GM23338 (cell line): ENCODE measurements around the gene MTRF1L. TPM values are rescaled to one million over a fixed set of nuclear protein-coding genes. Genes with fewer than 3 reads are reported as not detected.

ENCODE experiments used
- ATAC-seq: fragments of 200-7000 bp; cut with Tn5 transposase; 3 replicates; pipeline ENCODE4 v1.9.1; 2020
- DNase-seq: peaks from one replicate; pipeline ENCODE4 v3.0.0-alpha.2; 2015; ENCODE audit warnings: low spot score
- H2AFZ ChIP-seq: fragments of 200-600 bp; sonication (generic); 2 replicates; pipeline ENCODE4 v1.8.0; 2016; ENCODE audit warnings: antibody characterized with exemption, mild to moderate bottlenecking, moderate library complexity
- H3F3A ChIP-seq: fragments of 200-600 bp; sonication (generic); replicated peaks from 2 replicates; pipeline ENCODE4 v1.8.0; 2017; ENCODE audit warnings: antibody characterized with exemption, mixed run types, low read depth
- H3K27ac ChIP-seq: fragments of 200-600 bp; sonication (generic); 2 replicates; pipeline ENCODE4 v1.6.1; 2016; ENCODE audit warnings: low read depth
- H3K27me3 ChIP-seq: fragments of 200-600 bp; sonication (generic); 2 replicates; pipeline ENCODE4 v1.8.0; 2016; ENCODE audit warnings: mild to moderate bottlenecking, mixed run types, moderate library complexity; ENCODE audit not compliant: insufficient read depth
- H3K36me3 ChIP-seq: fragments of 200-600 bp; sonication (generic); 2 replicates; pipeline ENCODE4 v1.8.0; 2016; ENCODE audit warnings: mild to moderate bottlenecking; ENCODE audit not compliant: insufficient read depth
- H3K4me1 ChIP-seq: fragments of 200-600 bp; sonication (generic); 2 replicates; pipeline ENCODE4 v1.8.0; 2016; ENCODE audit warnings: mild to moderate bottlenecking, moderate library complexity; ENCODE audit not compliant: insufficient read depth
- H3K4me2 ChIP-seq: fragments of 200-600 bp; sonication (generic); 2 replicates; pipeline ENCODE4 v1.7.1; 2017; ENCODE audit warnings: mixed run types
- H3K4me3 ChIP-seq: fragments of 200-600 bp; sonication (generic); 2 replicates; pipeline ENCODE4 v1.6.1; 2016; ENCODE audit warnings: mixed run types
- H3K79me2 ChIP-seq: fragments of 200-600 bp; sonication (generic); replicated peaks from 2 replicates; pipeline ENCODE4 v1.8.0; 2017; ENCODE audit warnings: mild to moderate bottlenecking; ENCODE audit not compliant: insufficient read depth
- H3K9me2 ChIP-seq: fragments of 200-600 bp; sonication (generic); 2 replicates; pipeline ENCODE4 v1.8.0; 2017; ENCODE audit not compliant: insufficient read depth
- H4K20me1 ChIP-seq: fragments of 200-600 bp; sonication (generic); replicated peaks from 2 replicates; pipeline ENCODE4 v1.8.0; 2017; ENCODE audit warnings: mild to moderate bottlenecking; ENCODE audit not compliant: insufficient read depth
- H3K27ac Mint-ChIP-seq: 2 replicates; pipeline ENCODE4 v1.8.0; 2020; ENCODE audit warnings: inconsistent platforms, mild to moderate bottlenecking, moderate library complexity, mixed read lengths
- H3K27me3 Mint-ChIP-seq: 3 replicates; pipeline ENCODE4 v1.8.0; 2022; ENCODE audit warnings: low read depth, mild to moderate bottlenecking, moderate library complexity, mixed read lengths, inconsistent platforms; ENCODE audit not compliant: insufficient read depth, poor library complexity
- H3K36me3 Mint-ChIP-seq: 3 replicates; pipeline ENCODE4 v1.8.0; 2021; ENCODE audit warnings: low read depth, mild to moderate bottlenecking, inconsistent platforms, moderate library complexity, mixed read lengths
- H3K4me1 Mint-ChIP-seq: 3 replicates; pipeline ENCODE4 v1.8.0; 2020; ENCODE audit warnings: mild to moderate bottlenecking, inconsistent platforms, mixed read lengths
- H3K4me3 Mint-ChIP-seq: 3 replicates; pipeline ENCODE4 v1.8.0; 2021; ENCODE audit warnings: moderate library complexity, mild to moderate bottlenecking, inconsistent platforms, mixed read lengths
- H3K9me3 Mint-ChIP-seq: 3 replicates; pipeline ENCODE4 v1.8.0; 2020; ENCODE audit warnings: moderate library complexity, mild to moderate bottlenecking, inconsistent platforms, mixed read lengths
- CREB1 ChIP-seq: fragments of 250-450 bp; sonication (Bioruptor Pico); IDR thresholded peaks from 2 replicates; pipeline ENCODE4 v1.5.0; 2020; ENCODE audit warnings: low read depth, mild to moderate bottlenecking, moderate library complexity
- EZH2 ChIP-seq: fragments of 200-600 bp; sonication (generic); IDR thresholded peaks from one replicate; pipeline ENCODE4 v1.8.0; 2017; ENCODE audit warnings: antibody characterized with exemption, mild to moderate bottlenecking, low read depth; ENCODE audit not compliant: unreplicated experiment
- EZH2phosphoT487 ChIP-seq: fragments of 200-600 bp; sonication (generic); IDR thresholded peaks from one replicate; pipeline ENCODE4 v1.8.1; 2018; ENCODE audit warnings: antibody characterized with exemption; ENCODE audit not compliant: unreplicated experiment
- JUNB ChIP-seq: IDR thresholded peaks from one replicate; pipeline ENCODE4 v1.6.1; 2016; ENCODE audit warnings: antibody characterized with exemption; ENCODE audit not compliant: unreplicated experiment
- NANOG ChIP-seq: IDR thresholded peaks from 2 replicates; pipeline ENCODE4 v1.6.1; 2016; ENCODE audit warnings: antibody characterized with exemption, borderline replicate concordance
- ZNF331 ChIP-seq: fragments of 250-450 bp; sonication (Bioruptor Pico); IDR thresholded peaks from 2 replicates; pipeline ENCODE4 v1.5.0; 2020; ENCODE audit warnings: low read depth, mild to moderate bottlenecking, moderate library complexity
- polyA plus RNA-seq: library from polyadenylated mRNA; unstranded; fragments of >200 nt; fragmentation: Nextera tagmentation; extraction: Ambion mirVana; gene quantifications from 2 replicates; pipeline ENCODE4 v1.2.1, GENCODE V29; 2016
- total RNA-seq: library from RNA; depleted of rRNA; stranded (reverse); fragments of >200 nt; shearing (Covaris generic); gene quantifications from 2 replicates; pipeline ENCODE4 v1.2.3, GENCODE V29; 2014
- TF ChIP-seq, protein P1 (sequence below): IDR thresholded peaks from 2 replicates; pipeline ENCODE4 v1.6.1; 2016; ENCODE audit warnings: antibody characterized with exemption
- TF ChIP-seq, protein P2 (sequence below), 2 experiments: fragments of 200-600 bp in 1 of 2; sonication (generic) in 1 of 2; conservative IDR thresholded peaks; 2 replicates each; pipeline versions ENCODE4 v1.5.1 to v1.6.1; 2016 to 2017; ENCODE audit warnings: antibody characterized with exemption in 2 of 2, low read depth in 2 of 2, mild to moderate bottlenecking in 2 of 2, moderate library complexity in 1 of 2
- TF ChIP-seq, protein P3 (sequence below): fragments of 250-450 bp; sonication (Bioruptor Pico); IDR thresholded peaks from 2 replicates; pipeline ENCODE4 v1.5.0; 2020; ENCODE audit warnings: mild to moderate bottlenecking, moderate library complexity

The MTRF1L gene
- total and polyA plus RNA-seq, 2 experiments from 2014 or later: 20.5 to 28.3 TPM

DNA sequence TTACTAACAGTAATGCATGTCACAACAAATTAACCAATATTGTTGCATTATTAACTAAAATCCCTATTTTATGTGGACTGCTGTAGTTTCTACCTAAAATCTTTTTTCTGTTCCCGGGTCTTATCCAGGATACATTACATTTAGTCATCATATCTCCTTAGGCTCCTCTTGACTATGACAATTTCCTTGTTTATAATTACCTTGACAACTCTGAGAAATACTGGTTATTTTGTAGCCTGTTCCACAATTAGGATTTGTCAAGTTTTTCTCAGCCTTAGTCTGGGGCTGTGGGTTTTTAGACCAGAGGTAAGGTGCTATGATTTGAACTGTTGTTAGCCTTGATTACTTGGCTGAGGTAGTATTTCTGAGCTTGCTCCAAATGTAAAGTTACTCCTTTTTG, 23.4 kb downstream of the MTRF1L start:
- peak overlapping the region; percentile 52 for H3K4me3 Mint-ChIP-seq
- Histone ChIP-seq H3K4me1 (peaks cover 38% of the 10 kb centered on the region), H3K27me3 (no peaks in the 10 kb centered on the region), H3K79me2 (peaks cover 91% of the 10 kb centered on the region), H3F3A (no peaks in the 10 kb centered on the region), H3K9me2 (no peaks in the 10 kb centered on the region), H2AFZ (no peak overlapping the region), H3K27ac (no peak overlapping the region), H3K4me3 (peak overlapping the region; percentile 97; the same call in 1 of the 2 replicates), H3K36me3 (peaks cover 32% of the 10 kb centered on the region), H3K4me2 (peak overlapping the region; percentile 78), H4K20me1 (peaks cover 67% of the 10 kb centered on the region)
- ATAC-seq (no peak), DNase-seq (no peak)
- H3K4me1 Mint-ChIP-seq: peaks cover 46% of the 10 kb centered on the region
- no peak overlapping the region for H3K27ac Mint-ChIP-seq
- peaks cover 9% of the 10 kb centered on the region for H3K27me3 Mint-ChIP-seq
- H3K9me3 Mint-ChIP-seq: no peaks in the 10 kb centered on the region
- TF ChIP-seq CREB1 (CRISPR knock-in tag) (no peak), JUNB (no peak), EZH2 (no peak)
- peaks cover 52% of the 10 kb centered on the region for H3K36me3 Mint-ChIP-seq

DNA sequence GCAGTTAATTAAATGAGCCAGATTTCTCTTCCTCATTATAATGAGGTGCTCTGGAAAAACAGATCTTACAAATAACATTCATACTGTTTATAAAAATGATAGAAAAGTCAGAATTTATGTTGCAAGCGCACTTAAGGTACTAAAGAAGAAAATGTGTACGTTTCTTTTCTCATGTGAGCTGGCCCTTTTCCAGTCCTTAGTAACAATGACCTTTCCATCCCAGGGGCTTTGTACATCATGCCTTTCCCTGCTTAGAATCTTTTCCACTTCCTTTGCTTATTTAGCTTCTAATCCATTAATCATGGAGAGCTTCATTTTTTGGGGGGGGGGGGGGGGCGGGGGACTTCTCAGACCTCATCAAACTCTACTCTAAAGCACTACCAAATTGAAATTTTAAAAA, 24.5 kb downstream of the MTRF1L start:
- H3K79me2 ChIP-seq: peaks cover 97% of the 10 kb centered on the region
- Mint-ChIP-seq H3K36me3 (peaks cover 60% of the 10 kb centered on the region), H3K27ac (no peak overlapping the region; the same call in none of the 2 replicates), H3K4me3 (peak overlapping the region; percentile 45; the same call in 1 of the 3 replicates), H3K9me3 (no peaks in the 10 kb centered on the region), H3K27me3 (peaks cover 2% of the 10 kb centered on the region), H3K4me1 (peaks cover 46% of the 10 kb centered on the region)
- H3K9me2 ChIP-seq: no peaks in the 10 kb centered on the region
- DNase-seq (no peak), ATAC-seq (no peak)
- H4K20me1 ChIP-seq: peaks cover 77% of the 10 kb centered on the region
- H3K4me3 ChIP-seq: no peak overlapping the region
- H3K4me1 ChIP-seq: peaks cover 38% of the 10 kb centered on the region
- H3K27ac ChIP-seq: no peak overlapping the region
- no peaks in the 10 kb centered on the region for H3F3A ChIP-seq
- H3K27me3 ChIP-seq: no peaks in the 10 kb centered on the region
- H2AFZ ChIP-seq: no peak overlapping the region
- H3K36me3 ChIP-seq: peaks cover 42% of the 10 kb centered on the region
- H3K4me2 ChIP-seq: peak overlapping the region; percentile 57; the same call in 1 of the 2 replicates
- TF ChIP-seq, protein P1, sequence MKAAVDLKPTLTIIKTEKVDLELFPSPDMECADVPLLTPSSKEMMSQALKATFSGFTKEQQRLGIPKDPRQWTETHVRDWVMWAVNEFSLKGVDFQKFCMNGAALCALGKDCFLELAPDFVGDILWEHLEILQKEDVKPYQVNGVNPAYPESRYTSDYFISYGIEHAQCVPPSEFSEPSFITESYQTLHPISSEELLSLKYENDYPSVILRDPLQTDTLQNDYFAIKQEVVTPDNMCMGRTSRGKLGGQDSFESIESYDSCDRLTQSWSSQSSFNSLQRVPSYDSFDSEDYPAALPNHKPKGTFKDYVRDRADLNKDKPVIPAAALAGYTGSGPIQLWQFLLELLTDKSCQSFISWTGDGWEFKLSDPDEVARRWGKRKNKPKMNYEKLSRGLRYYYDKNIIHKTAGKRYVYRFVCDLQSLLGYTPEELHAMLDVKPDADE: no peak
- TF ChIP-seq, protein P2, sequence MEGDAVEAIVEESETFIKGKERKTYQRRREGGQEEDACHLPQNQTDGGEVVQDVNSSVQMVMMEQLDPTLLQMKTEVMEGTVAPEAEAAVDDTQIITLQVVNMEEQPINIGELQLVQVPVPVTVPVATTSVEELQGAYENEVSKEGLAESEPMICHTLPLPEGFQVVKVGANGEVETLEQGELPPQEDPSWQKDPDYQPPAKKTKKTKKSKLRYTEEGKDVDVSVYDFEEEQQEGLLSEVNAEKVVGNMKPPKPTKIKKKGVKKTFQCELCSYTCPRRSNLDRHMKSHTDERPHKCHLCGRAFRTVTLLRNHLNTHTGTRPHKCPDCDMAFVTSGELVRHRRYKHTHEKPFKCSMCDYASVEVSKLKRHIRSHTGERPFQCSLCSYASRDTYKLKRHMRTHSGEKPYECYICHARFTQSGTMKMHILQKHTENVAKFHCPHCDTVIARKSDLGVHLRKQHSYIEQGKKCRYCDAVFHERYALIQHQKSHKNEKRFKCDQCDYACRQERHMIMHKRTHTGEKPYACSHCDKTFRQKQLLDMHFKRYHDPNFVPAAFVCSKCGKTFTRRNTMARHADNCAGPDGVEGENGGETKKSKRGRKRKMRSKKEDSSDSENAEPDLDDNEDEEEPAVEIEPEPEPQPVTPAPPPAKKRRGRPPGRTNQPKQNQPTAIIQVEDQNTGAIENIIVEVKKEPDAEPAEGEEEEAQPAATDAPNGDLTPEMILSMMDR (conservative IDR thresholded peaks at IDR 0.05; ENCODE audit: low read depth in 2 of 2): no peak
- TF ChIP-seq ZNF331 (CRISPR knock-in tag) (no peak), NANOG (no peak), CREB1 (CRISPR knock-in tag) (no peak), EZH2phosphoT487 (no peak)
- TF ChIP-seq, protein P3, sequence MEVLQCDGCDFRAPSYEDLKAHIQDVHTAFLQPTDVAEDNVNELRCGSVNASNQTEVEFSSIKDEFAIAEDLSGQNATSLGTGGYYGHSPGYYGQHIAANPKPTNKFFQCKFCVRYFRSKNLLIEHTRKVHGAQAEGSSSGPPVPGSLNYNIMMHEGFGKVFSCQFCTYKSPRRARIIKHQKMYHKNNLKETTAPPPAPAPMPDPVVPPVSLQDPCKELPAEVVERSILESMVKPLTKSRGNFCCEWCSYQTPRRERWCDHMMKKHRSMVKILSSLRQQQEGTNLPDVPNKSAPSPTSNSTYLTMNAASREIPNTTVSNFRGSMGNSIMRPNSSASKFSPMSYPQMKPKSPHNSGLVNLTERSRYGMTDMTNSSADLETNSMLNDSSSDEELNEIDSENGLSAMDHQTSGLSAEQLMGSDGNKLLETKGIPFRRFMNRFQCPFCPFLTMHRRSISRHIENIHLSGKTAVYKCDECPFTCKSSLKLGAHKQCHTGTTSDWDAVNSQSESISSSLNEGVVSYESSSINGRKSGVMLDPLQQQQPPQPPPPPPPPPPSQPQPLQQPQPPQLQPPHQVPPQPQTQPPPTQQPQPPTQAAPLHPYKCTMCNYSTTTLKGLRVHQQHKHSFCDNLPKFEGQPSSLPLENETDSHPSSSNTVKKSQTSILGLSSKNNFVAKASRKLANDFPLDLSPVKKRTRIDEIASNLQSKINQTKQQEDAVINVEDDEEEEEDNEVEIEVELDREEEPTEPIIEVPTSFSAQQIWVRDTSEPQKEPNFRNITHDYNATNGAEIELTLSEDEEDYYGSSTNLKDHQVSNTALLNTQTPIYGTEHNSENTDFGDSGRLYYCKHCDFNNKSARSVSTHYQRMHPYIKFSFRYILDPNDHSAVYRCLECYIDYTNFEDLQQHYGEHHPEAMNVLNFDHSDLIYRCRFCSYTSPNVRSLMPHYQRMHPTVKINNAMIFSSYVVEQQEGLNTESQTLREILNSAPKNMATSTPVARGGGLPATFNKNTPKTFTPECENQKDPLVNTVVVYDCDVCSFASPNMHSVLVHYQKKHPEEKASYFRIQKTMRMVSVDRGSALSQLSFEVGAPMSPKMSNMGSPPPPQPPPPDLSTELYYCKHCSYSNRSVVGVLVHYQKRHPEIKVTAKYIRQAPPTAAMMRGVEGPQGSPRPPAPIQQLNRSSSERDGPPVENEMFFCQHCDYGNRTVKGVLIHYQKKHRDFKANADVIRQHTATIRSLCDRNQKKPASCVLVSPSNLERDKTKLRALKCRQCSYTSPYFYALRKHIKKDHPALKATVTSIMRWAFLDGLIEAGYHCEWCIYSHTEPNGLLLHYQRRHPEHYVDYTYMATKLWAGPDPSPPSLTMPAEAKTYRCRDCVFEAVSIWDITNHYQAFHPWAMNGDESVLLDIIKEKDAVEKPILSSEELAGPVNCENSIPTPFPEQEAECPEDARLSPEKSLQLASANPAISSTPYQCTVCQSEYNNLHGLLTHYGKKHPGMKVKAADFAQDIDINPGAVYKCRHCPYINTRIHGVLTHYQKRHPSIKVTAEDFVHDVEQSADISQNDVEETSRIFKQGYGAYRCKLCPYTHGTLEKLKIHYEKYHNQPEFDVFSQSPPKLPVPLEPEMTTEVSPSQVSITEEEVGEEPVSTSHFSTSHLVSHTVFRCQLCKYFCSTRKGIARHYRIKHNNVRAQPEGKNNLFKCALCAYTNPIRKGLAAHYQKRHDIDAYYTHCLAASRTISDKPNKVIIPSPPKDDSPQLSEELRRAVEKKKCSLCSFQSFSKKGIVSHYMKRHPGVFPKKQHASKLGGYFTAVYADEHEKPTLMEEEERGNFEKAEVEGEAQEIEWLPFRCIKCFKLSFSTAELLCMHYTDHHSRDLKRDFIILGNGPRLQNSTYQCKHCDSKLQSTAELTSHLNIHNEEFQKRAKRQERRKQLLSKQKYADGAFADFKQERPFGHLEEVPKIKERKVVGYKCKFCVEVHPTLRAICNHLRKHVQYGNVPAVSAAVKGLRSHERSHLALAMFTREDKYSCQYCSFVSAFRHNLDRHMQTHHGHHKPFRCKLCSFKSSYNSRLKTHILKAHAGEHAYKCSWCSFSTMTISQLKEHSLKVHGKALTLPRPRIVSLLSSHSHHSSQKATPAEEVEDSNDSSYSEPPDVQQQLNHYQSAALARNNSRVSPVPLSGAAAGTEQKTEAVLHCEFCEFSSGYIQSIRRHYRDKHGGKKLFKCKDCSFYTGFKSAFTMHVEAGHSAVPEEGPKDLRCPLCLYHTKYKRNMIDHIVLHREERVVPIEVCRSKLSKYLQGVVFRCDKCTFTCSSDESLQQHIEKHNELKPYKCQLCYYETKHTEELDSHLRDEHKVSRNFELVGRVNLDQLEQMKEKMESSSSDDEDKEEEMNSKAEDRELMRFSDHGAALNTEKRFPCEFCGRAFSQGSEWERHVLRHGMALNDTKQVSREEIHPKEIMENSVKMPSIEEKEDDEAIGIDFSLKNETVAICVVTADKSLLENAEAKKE (CRISPR knock-in tag): no peak
